Neural progenitor cell (in vitro differentiated cells): ENCODE data around the gene ALDH1A3. TPM values are rescaled to one million over a fixed set of nuclear protein-coding genes. Genes with fewer than 3 reads are reported as not detected.

Source experiments
- DNase-seq: peaks from one replicate; pipeline ENCODE4 v3.0.0-alpha.2; 2016; ENCODE audit warnings: low spot score
- H2AFZ ChIP-seq: fragments of 200-600 bp; sonication (generic); replicated peaks from 2 replicates; pipeline ENCODE4 v1.6.1; 2016; ENCODE audit warnings: antibody characterized with exemption
- H3F3A ChIP-seq: fragments of 200-600 bp; sonication (generic); 2 replicates; pipeline ENCODE4 v1.6.1; 2016; ENCODE audit warnings: antibody characterized with exemption, low read depth
- H3K27ac ChIP-seq: fragments of 200-600 bp; sonication (generic); 2 replicates; pipeline ENCODE4 v1.5.1; 2016; ENCODE audit warnings: mild to moderate bottlenecking
- H3K27me3 ChIP-seq: fragments of 200-600 bp; sonication (generic); 2 replicates; pipeline ENCODE4 v1.6.1; 2016; ENCODE audit warnings: mild to moderate bottlenecking, moderate library complexity
- H3K36me3 ChIP-seq: fragments of 200-600 bp; sonication (generic); 2 replicates; pipeline ENCODE4 v1.5.1; 2016
- H3K4me1 ChIP-seq: fragments of 200-600 bp; sonication (generic); 2 replicates; pipeline ENCODE4 v1.6.1; 2016; ENCODE audit warnings: mixed run types
- H3K4me2 ChIP-seq: fragments of 200-600 bp; sonication (generic); 2 replicates; pipeline ENCODE4 v1.6.1; 2016
- H3K4me3 ChIP-seq: fragments of 200-600 bp; sonication (generic); 2 replicates; pipeline ENCODE4 v1.5.1; 2016
- H3K79me2 ChIP-seq: fragments of 200-600 bp; sonication (generic); 2 replicates; pipeline ENCODE4 v1.6.1; 2016; ENCODE audit warnings: low read depth
- H3K9ac ChIP-seq: fragments of 200-600 bp; sonication (generic); 2 replicates; pipeline ENCODE4 v1.6.1; 2016
- H3K9me3 ChIP-seq: fragments of 200-600 bp; sonication (generic); 2 replicates; pipeline ENCODE4 v1.5.1; 2016; ENCODE audit warnings: low read depth
- H4K20me1 ChIP-seq: fragments of 200-600 bp; sonication (generic); 2 replicates; pipeline ENCODE4 v1.6.1; 2016; ENCODE audit warnings: low read depth
- H3K27ac Mint-ChIP-seq: 3 replicates; pipeline ENCODE4 v1.8.0; 2021; ENCODE audit warnings: mixed read lengths
- H3K27me3 Mint-ChIP-seq: 2 replicates; pipeline ENCODE4 v1.8.0; 2022; ENCODE audit warnings: low read depth, mild to moderate bottlenecking, inconsistent platforms, moderate library complexity, mixed read lengths; ENCODE audit not compliant: insufficient read depth
- H3K36me3 Mint-ChIP-seq: 3 replicates; pipeline ENCODE4 v1.8.0; 2021; ENCODE audit warnings: mixed read lengths
- H3K4me1 Mint-ChIP-seq: 3 replicates; pipeline ENCODE4 v1.8.0; 2021; ENCODE audit warnings: mixed read lengths
- H3K4me3 Mint-ChIP-seq: 3 replicates; pipeline ENCODE4 v1.8.0; 2021; ENCODE audit warnings: mild to moderate bottlenecking, moderate library complexity, mixed read lengths
- H3K9me3 Mint-ChIP-seq: 3 replicates; pipeline ENCODE4 v1.8.0; 2020; ENCODE audit warnings: mixed read lengths
- CTCF ChIP-seq: fragments of 200-600 bp; sonication (generic); IDR thresholded peaks from 2 replicates; pipeline ENCODE4 v1.5.1; 2017; ENCODE audit warnings: antibody characterized with exemption, mild to moderate bottlenecking
- EZH2 ChIP-seq: fragments of 200-600 bp; sonication (generic); IDR thresholded peaks from 2 replicates; pipeline ENCODE4 v1.6.1; 2017; ENCODE audit warnings: antibody characterized with exemption, mild to moderate bottlenecking, moderate library complexity
- EZH2phosphoT487 ChIP-seq: fragments of 200-600 bp; sonication (generic); IDR thresholded peaks from 2 replicates; pipeline ENCODE4 v1.6.1; 2017; ENCODE audit warnings: antibody characterized with exemption
- total RNA-seq: library from RNA; depleted of rRNA; stranded (reverse); fragments of >200 nt; gene quantifications from 2 replicates; pipeline ENCODE4 v1.2.3, GENCODE V29; 2015; ENCODE audit warnings: low replicate concordance

ALDH1A3 gene
- total RNA-seq, 1 donor from 2014 or later = 0.80 TPM

DNA sequence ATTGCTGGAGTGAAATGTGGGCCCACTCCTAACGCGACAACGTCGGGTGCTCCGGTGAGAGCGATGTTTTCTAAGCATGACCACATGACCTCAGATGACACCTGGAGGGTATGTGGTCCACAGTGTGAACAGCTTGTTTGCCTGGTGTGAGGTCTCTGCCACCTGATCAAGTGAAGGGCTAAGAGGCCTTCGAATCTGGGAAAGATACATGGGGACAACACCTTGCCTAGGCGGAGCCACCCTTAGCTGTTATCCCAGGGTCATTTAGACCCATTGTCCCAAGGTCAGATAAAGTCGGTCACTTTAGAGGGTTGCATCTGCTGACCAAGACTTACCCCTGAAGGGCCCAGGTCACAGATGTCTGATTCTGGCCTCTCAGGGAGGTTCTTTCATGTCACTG, 34.9 kb upstream of the ALDH1A3 start:
- H3K27ac ChIP-seq = no peak overlapping the region
- no peaks in the 10 kb centered on the region for H3K27me3 ChIP-seq
- H3K4me3 Mint-ChIP-seq = no peak overlapping the region
- H3K4me1 Mint-ChIP-seq = peaks cover 6% of the 10 kb centered on the region
- no peaks in the 10 kb centered on the region for H4K20me1 ChIP-seq
- H3K36me3 Mint-ChIP-seq = no peaks in the 10 kb centered on the region
- H3K27me3 Mint-ChIP-seq = peaks cover 10% of the 10 kb centered on the region
- no peak overlapping the region for H3K4me2 ChIP-seq
- DNase-seq = no peak
- no peaks in the 10 kb centered on the region for H3K9me3 Mint-ChIP-seq
- no peak overlapping the region for H3K4me3 ChIP-seq
- no peak overlapping the region for H2AFZ ChIP-seq
- no peaks in the 10 kb centered on the region for H3K79me2 ChIP-seq
- H3F3A ChIP-seq = no peaks in the 10 kb centered on the region
- no peak overlapping the region for H3K27ac Mint-ChIP-seq
- no peaks in the 10 kb centered on the region for H3K9me3 ChIP-seq
- no peak overlapping the region for H3K9ac ChIP-seq
- TF ChIP-seq EZH2phosphoT487 = no peak
- no peak for TF ChIP-seq CTCF
- no peak for TF ChIP-seq EZH2
- H3K4me1 ChIP-seq = no peaks in the 10 kb centered on the region
- H3K36me3 ChIP-seq = no peaks in the 10 kb centered on the region

GRCh38 chr15:100847194-100847593, 32.4 kb upstream of the ALDH1A3 start:
- TF ChIP-seq EZH2 (no peak), EZH2phosphoT487 (no peak), CTCF (no peak)
- Mint-ChIP-seq H3K36me3 (no peaks in the 10 kb centered on the region), H3K4me1 (peaks cover 6% of the 10 kb centered on the region), H3K27me3 (peaks cover 5% of the 10 kb centered on the region), H3K27ac (no peak overlapping the region), H3K9me3 (no peaks in the 10 kb centered on the region), H3K4me3 (no peak overlapping the region)
- H2AFZ ChIP-seq = no peak overlapping the region
- no peak overlapping the region for H3K27ac ChIP-seq
- no peak overlapping the region for H3K4me3 ChIP-seq
- no peaks in the 10 kb centered on the region for H3F3A ChIP-seq
- no peak for DNase-seq
- no peaks in the 10 kb centered on the region for H3K79me2 ChIP-seq
- no peak overlapping the region for H3K9ac ChIP-seq
- no peak overlapping the region for H3K4me2 ChIP-seq
- H3K36me3 ChIP-seq = no peaks in the 10 kb centered on the region
- H3K4me1 ChIP-seq = no peaks in the 10 kb centered on the region
- H3K9me3 ChIP-seq = no peaks in the 10 kb centered on the region
- H4K20me1 ChIP-seq = no peaks in the 10 kb centered on the region
- H3K27me3 ChIP-seq = no peaks in the 10 kb centered on the region

GRCh38 chr15:100849021-100849854, 30.4 kb upstream of the ALDH1A3 start:
- Mint-ChIP-seq H3K4me1 (peaks cover 8% of the 10 kb centered on the region), H3K9me3 (no peaks in the 10 kb centered on the region), H3K36me3 (no peaks in the 10 kb centered on the region), H3K27me3 (peaks cover 8% of the 10 kb centered on the region), H3K27ac (no peak overlapping the region), H3K4me3 (no peak overlapping the region)
- Histone ChIP-seq H3K27me3 (no peaks in the 10 kb centered on the region), H3K79me2 (no peaks in the 10 kb centered on the region), H3K9me3 (no peaks in the 10 kb centered on the region), H3K4me2 (no peak overlapping the region), H3K27ac (no peak overlapping the region), H2AFZ (no peak overlapping the region), H3F3A (no peaks in the 10 kb centered on the region), H3K9ac (no peak overlapping the region), H4K20me1 (no peaks in the 10 kb centered on the region), H3K36me3 (no peaks in the 10 kb centered on the region), H3K4me1 (no peaks in the 10 kb centered on the region), H3K4me3 (no peak overlapping the region)
- DNase-seq = no peak
- no peak for TF ChIP-seq EZH2
- TF ChIP-seq CTCF = no peak
- TF ChIP-seq EZH2phosphoT487 = no peak
